22Rv1 (cell line): Measurements from ENCODE around the gene LOXL4.

Source experiments
- H3K27ac ChIP-seq: fragments of 450-650 bp; 2 replicates; pipeline ENCODE4 v1.5.1; 2017
- CTCF ChIP-seq: fragments of 450-650 bp; IDR thresholded peaks from 2 replicates; pipeline ENCODE4 v1.5.1; 2017; ENCODE audit warnings: mild to moderate bottlenecking
- ZFX ChIP-seq: fragments of 450-650 bp; IDR thresholded peaks from 2 replicates; pipeline ENCODE4 v1.6.1; 2017; ENCODE audit warnings: antibody characterized with exemption, borderline replicate concordance

Gene LOXL4

GRCh38 chr10:98302741-98303365, 34.9 kb upstream of the LOXL4 start:
- TF ChIP-seq CTCF (no peak), ZFX (no peak)
- no peak overlapping the region for H3K27ac ChIP-seq

- TF ChIP-seq ZFX (no peak), CTCF (no peak)
- no peak overlapping the region for H3K27ac ChIP-seq
Measured at GRCh38 chr10:98301664-98302319, 33.8 kb upstream of the LOXL4 start.

- H3K27ac ChIP-seq, result no peak overlapping the region
- TF ChIP-seq ZFX, result no peak
- no peak for TF ChIP-seq CTCF
Measured at GRCh38 chr10:98300526-98301229, 32.7 kb upstream of the LOXL4 start.

- H3K27ac ChIP-seq, result no peak overlapping the region
- TF ChIP-seq ZFX, result no peak
- no peak for TF ChIP-seq CTCF
Measured at GRCh38 chr10:98299341-98299740, 31.3 kb upstream of the LOXL4 start.

- no peak overlapping the region for H3K27ac ChIP-seq
- TF ChIP-seq CTCF (no peak), ZFX (no peak)
Measured at GRCh38 chr10:98296524-98296923, 28.5 kb upstream of the LOXL4 start.

- H3K27ac ChIP-seq, result no peak overlapping the region
- TF ChIP-seq ZFX, result no peak
- no peak for TF ChIP-seq CTCF
Measured at GRCh38 chr10:98295907-98296306, 27.9 kb upstream of the LOXL4 start.

GRCh38 chr10:98295401-98295811, 27.4 kb upstream of the LOXL4 start:
- no peak overlapping the region for H3K27ac ChIP-seq
- no peak for TF ChIP-seq CTCF
- no peak for TF ChIP-seq ZFX
